Activated T-cell treated with anti-CD3 and anti-CD28 coated beads for 1 hour (primary cell): ENCODE results near the gene MT2A.

Experiments
- DNase-seq: peaks from one replicate; pipeline ENCODE4 v3.0.0-alpha.2; 2020; ENCODE audit warnings: low read depth

MT2A gene

DNA sequence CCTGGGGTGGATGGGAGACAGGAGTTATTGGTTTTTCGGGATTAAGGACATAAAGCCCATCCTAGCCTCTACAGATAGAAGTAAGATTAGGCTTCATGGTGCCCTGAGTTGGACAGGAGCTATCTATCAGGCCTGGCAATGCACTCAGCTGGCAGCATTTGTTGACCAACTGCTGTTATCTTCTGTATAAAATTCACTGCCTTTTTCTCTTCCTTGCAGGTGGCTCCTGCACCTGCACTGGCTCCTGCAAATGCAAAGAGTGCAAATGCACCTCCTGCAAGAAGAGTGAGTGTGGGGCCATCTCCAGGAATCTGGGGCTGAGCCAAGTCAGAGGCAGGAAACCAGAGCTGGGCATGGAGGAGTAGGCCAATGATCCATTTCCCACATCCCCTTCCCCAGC is 30.7 kb downstream of the MT2A start:
- DNase-seq, result no peak

DNA sequence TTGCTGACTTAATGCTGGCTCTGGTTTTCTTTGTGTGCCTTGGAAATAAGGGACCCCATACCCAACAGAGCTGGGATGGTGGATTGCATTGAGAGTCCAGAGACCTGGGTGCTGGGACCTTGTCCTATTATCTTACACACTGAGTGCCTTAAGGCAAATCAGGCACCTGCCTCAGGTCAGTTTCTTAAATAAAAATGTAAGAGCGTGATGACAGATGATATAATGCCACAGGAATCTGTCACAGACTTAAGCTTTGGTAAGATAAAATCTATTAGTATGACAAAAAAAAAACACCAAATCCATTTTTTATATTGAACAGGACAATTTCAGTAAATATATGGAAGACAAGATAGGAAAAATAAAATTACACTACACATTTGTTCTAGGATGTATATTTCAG is 31.7 kb downstream of the MT2A start:
- no peak for DNase-seq

DNA sequence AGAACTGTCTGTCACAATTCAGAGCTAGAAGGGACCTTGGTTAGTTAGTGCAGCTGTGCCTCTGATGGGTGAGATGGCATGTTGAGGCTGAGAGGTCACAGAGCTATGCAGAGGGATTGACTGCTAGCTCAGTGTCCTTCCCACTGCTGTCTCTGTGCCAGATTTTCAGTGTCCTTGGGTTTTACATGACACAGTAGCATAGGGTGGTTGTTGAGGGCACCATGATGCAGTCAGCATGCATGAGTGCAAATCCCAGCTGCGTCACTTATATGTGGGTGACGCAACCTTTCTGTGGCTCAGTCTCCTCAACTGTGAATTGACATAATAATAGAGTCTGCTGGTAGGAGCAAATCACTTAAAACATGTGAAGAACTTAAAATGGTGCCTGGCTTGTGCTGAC is 32.8 kb downstream of the MT2A start:
- no peak for DNase-seq

DNA sequence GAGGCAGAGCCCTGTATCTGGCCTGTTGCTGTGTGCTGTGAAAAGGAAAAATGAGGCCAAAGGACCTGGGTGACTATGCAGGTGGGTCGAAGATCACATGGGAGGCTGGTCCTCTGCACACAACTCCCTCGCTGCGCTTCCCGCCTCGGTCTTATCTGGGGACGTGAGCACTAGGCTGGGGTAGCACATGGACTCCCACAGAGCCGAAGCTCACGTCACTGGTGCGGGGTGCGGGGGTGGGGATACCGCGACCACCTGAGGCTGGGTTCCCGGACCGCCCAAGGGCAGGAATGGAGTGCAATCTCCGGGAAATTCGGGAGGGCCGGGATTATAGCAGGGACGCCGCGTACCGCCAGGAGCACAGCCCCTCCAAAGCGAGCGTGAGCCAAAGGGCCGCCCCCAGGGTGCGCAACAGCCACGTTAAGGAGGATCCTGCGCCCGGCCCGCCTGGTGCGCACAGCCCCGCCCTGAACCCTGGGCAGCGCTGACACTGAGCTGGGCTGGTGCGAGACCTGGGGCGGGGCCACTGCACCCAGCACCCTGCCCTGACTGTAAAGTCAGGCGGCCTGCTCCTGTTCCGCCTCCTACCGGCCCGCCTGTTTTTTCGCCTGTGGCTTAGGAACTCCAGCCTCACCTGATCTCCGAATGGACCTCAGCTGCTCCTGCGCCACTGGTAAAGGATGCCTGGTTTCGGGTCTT is 34.8 kb downstream of the MT2A start:
- peak; percentile 56 for DNase-seq

DNA sequence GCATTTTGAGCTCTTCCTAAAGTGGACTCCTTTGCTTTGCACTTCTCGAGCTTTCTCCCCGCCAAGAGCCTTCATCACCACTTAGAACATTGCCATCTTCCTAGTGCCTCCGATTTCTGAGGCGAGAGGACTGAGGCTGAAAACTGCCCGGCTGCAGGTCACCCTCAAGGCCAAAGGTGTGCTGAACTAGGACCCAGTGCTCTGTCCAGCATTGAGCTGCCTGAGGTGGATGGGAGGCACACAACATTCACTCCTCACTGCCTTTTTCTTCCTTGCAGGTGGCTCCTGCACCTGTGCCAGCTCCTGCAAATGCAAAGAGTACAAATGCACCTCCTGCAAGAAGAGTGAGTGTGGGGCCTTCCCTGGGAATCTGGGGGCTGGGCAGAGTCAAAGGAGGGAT is 35.4 kb downstream of the MT2A start:
- DNase-seq, result no peak

DNA sequence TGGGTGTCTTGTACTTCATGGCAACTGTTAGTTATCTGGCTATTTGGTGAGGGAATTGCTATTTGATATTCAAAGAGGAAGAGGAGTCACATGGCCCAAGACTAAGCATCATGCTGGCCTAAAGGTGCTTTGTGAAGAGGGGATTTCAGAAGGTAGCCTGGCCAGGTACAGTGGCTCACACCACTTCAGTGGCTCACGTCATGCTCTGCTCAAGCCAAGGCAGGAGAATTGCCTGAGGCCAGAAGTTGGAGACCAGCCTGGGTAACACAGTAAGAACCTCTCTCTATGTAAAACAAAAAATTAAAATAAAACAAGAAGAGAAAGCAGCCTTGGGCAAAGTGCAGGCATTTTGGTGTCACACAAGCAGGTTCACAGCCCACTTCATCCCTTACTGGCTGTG is 36.9 kb downstream of the MT2A start:
- DNase-seq, result no peak

DNA sequence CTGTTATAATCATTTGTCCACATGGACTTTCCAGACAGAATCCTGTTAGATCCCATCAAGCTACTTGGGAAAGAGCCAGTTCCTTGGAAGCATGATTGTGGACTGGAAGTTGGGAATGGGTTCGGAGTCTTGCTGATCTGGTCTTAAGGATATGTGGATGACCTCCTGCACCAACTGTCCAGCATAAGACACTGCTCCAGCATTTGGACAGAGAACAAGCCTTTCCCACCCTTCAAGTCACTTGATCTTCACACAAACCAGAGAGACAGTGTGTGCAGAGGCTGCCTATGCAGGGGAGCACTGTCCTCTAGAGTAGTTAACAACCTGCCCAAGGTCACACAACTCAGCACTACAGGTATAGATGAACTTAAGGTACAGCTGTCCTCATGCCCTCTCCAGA is 37.5 kb downstream of the MT2A start:
- DNase-seq, result no peak

DNA sequence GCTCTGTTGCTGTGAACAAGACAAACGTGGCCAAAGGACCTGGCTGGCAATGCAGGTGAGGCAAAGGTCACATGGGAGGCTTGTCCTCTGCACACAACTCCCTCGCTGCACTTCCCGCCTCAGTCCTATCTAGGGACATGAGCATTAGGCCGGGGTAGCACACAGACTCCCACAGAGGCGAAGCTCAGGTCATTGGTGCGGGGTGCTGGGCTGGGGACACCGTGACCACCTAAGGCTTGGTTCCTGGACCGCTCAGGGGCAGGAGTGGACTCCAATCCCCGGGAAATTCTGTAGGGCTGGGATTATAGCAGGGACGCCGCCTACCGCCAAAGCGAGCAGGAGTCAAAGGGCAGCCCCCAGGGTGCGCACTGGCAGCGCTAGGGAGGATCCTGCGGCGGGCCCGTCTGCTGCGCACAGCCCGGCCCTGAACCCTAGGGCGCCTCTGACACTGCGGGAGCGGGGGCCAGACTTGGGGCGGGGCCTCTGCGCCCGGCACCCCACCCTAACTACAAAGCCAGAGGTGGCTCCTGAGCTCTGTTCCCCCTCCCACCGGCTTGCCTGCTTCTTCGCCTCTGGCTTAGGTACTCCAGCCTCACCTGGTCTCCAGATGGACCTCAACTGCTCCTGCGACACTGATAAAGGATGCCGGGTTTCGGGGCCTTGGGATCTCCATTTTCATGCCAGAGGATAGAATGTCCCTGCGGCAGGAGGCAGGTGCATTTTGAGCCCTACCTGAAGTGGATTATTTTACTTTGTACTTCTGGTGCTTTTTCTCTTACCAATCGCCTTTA is 39.5 kb downstream of the MT2A start:
- DNase-seq, result no peak

DNA sequence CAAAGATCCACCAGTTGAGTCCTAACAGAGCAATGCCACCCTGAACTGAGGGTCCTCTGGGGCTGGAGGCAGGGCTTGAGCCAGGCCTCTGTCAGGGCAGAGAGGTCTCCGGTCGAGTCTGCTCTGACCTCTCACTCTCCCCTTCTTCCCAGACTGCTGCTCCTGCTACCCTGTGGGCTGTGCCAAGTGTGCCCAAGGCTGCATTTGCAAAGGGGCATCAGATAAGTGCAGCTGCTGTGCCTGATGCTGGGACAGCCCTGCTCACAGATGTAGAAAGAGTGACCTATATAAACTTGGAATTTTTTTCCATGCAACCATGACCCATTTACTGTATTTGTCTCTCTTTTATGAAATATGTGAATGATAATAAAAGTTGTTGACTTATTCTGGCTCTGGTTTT is 40.9 kb downstream of the MT2A start:
- no peak for DNase-seq

DNA sequence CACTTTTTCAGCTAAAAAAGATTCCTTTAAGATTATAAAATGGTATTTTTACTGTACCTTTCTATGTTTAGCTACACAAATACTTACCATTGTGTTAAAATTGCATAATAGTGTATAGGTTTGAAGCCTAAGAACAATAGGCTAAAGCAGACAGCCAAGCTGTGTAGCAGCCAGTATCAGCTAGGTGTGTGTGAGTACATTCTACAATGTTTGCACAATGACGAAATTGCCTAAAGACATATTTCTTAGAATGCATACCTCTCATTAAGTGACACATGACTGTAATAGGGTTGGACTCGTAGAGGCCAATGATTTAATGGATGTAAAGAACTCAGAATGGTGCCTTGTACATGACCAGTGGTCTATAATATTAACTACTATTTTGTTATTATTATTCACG is 41.4 kb downstream of the MT2A start:
- no peak for DNase-seq

DNA sequence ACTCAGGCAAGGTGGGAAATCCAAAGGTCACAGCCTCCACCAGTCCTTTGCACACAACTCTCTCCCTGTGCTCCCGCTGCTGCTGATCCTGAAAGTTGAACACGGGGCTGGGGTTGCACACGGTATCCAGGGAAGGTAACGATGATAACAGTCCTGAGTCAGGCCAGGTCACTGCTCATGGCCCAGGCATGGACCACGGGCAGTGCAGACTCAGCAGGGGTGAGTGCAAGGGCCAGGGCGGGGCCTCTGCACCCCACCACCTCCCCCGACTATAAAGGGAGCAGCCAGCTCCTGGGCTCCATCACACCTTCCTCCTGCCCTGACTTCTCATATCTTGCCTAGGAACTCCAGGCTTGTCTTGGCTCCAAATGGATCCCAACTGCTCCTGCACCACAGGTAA is 43.2 kb downstream of the MT2A start, which contains the start of gene MT1B:
Gene MT1B (plus strand): TSS at position 301 of the 400 bp plus-strand sequence. CDS start 68 bp downstream, at position 369.
- no peak for DNase-seq

DNA sequence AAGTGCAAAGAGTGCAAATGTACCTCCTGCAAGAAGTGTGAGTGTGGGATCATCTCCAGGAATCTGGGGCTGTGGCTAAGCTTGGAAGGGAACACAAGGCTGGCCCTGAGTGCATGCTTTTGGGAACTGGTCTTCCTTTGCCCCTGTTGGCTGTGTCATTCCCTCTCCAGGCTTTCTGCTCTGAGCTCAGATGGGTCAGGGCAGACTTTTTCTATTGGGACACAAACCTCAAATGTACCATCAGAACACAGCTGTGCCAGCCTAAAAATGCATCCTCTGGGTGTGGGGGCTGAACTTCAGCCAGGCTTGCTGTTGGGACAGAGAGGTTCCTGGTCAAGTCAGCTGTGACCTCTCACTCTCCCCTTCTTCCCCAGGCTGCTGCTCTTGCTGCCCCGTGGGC is 44.2 kb downstream of the MT2A start:
- no peak for DNase-seq

DNA sequence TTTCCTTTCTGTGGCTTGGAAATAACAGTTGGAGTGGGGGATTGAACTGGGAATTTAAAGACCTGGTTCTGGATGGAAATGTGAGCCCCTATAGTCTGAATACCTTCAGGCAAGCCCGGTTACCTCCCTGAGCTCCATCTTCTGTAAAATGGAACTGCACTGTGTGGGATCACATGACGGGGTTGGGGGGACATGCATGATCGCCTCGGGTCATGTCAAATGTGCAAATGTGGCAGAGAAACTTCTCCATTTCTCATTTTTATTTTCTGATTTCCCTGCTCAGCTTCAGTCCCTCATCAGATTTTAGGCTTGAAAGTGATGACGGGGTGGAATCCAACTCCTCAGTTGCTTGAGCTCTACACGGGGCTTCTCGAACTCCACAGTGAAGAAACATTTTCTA is 44.8 kb downstream of the MT2A start:
- DNase-seq, result no peak

DNA sequence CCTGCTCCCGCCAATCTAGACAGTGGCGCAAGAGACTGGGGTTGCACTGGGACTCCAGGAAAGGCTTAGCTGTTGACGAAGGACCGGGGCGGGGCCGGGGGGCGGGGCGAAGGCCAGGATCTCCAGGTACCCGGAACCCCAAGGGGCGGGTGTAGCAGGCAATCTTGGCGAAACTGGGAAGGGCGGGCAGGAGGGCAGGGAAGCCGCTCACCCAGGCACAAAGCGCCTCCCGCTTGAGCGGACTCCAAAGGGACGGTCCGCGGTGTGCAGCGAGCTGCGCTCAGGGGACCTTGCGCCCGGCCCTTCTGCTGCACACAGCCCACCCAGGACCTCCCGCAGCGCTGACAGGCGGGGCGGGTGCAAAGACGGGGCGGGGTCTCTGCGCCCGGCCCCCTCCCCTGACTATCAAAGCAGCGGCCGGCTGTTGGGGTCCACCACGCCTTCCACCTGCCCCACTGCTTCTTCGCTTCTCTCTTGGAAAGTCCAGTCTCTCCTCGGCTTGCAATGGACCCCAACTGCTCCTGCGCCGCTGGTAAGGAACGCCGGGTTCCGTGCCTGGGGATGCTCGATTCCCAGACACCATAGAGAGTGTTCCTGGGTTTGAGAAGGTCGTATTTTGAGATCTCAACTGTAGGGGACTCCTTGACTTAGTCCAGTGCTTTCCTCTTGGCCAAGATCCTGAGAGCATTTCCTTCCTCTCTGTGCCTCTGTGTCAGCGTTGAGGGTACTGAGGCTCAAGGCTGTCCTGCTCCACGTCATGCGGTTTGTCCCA is 49.4 kb downstream of the MT2A start, which contains the start of gene MT1F:
Gene MT1F (plus strand): TSS at position 405 of the 772 bp plus-strand sequence. CDS start 100 bp downstream, at position 505.
- peak; percentile 59 for DNase-seq

DNA sequence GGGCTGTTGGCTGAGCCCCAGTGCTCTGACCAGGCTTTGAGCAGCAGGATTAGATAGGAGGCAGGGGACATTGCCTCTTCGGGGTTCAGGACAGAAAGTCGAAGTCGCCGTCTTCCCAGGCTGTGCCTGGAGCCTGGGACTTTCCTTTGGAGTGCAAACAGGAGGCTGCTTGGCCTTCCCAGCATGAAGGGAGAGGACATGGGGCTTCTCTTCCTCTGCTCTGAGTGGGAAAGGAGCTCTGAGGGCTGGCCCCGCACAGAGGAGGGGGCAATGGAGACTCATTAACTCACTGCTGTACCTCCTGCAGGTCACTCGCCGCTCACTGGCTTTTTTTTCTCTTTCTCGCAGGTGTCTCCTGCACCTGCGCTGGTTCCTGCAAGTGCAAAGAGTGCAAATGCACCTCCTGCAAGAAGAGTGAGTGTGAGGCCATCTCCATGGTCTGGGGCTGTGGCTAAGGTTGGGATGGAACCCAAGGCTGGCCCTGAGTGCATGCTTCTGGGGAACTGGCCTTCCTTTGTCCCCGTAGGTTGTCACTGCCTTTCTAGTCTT is 50.0 kb downstream of the MT2A start:
- no peak for DNase-seq
